ENCODE results near the gene FAM177B.

GRCh38 chr1:222750651-222751050, 13.6 kb downstream of the FAM177B start:
- TF ChIP-seq CTCF (IDR thresholded peaks at IDR 0.05) (no peak), EP300 (IDR thresholded peaks at IDR 0.05) (no peak), POLR2A (IDR thresholded peaks at IDR 0.05) (no peak)
